HepG2 (cell line): Measurements from ENCODE around the gene MYD88. TPM values are rescaled to one million over a fixed set of nuclear protein-coding genes. Genes with fewer than 3 reads are reported as not detected.

Experiments
- IKZF4 ChIP-seq: sonication (generic); formaldehyde crosslinking; IDR thresholded peaks from 2 replicates; pipeline ENCODE4 v1.5.1; 2020; ENCODE audit warnings: borderline replicate concordance, mild to moderate bottlenecking, low read depth, missing genetic modification reagents; ENCODE audit errors: not compliant biosample characterization
- SRY ChIP-seq: sonication (generic); formaldehyde crosslinking; IDR thresholded peaks from 2 replicates; pipeline ENCODE4 v1.8.0; 2022; ENCODE audit warnings: mild to moderate bottlenecking, missing genetic modification reagents
- TOE1 ChIP-seq: sonication (generic); formaldehyde crosslinking; IDR thresholded peaks from 2 replicates; pipeline ENCODE4 v1.4.0; 2020; ENCODE audit warnings: mild to moderate bottlenecking, missing genetic modification reagents
- TOPORS ChIP-seq: sonication (generic); formaldehyde crosslinking; IDR thresholded peaks from 2 replicates; pipeline ENCODE4 v1.8.0; 2023; ENCODE audit warnings: mild to moderate bottlenecking, missing genetic modification reagents
- ZBTB3 ChIP-seq: sonication (generic); formaldehyde crosslinking; IDR thresholded peaks from 2 replicates; pipeline ENCODE4 v1.4.0; 2020; ENCODE audit warnings: low read depth, mild to moderate bottlenecking, moderate library complexity, missing genetic modification reagents, borderline replicate concordance
- ZNF260 ChIP-seq: sonication (generic); formaldehyde crosslinking; IDR thresholded peaks from 2 replicates; pipeline ENCODE4 v1.4.0; 2020; ENCODE audit warnings: missing genetic modification reagents, low read depth, mild to moderate bottlenecking, borderline replicate concordance
- ZNF292 ChIP-seq: sonication (generic); formaldehyde crosslinking; IDR thresholded peaks from 2 replicates; pipeline ENCODE4 v1.8.1; 2022; ENCODE audit warnings: mild to moderate bottlenecking, low read depth, missing genetic modification reagents, borderline replicate concordance
- ZNF569 ChIP-seq: sonication (generic); formaldehyde crosslinking; IDR thresholded peaks from 2 replicates; pipeline ENCODE4 v1.5.0; 2020; ENCODE audit warnings: mild to moderate bottlenecking, missing genetic modification reagents, moderate library complexity, borderline replicate concordance
- ZNF816 ChIP-seq: sonication (generic); formaldehyde crosslinking; IDR thresholded peaks from 2 replicates; pipeline ENCODE4 v1.8.0; 2022; ENCODE audit warnings: missing genetic modification reagents, mild to moderate bottlenecking, borderline replicate concordance
- ZSCAN21 ChIP-seq: sonication (generic); formaldehyde crosslinking; IDR thresholded peaks from 2 replicates; pipeline ENCODE4 v1.8.0; 2022; ENCODE audit warnings: mild to moderate bottlenecking, missing genetic modification reagents, moderate library complexity, borderline replicate concordance
- polyA plus RNA-seq, 8 experiments: library from polyadenylated mRNA; depleted of rRNA in 3 of 8; stranded (reverse) in 7 of 8; unstranded in 1 of 8; fragments of >200 nt; fragmentation: Illumina TruSeq in 4 of 8; extraction: Trizol in 4 of 8; gene quantifications; 2 replicates each; pipeline versions ENCODE4 v1.2.1 to v1.2.3, GENCODE V29; 2011 to 2016; ENCODE audit warnings: low read depth in 4 of 8, missing spikeins in 1 of 8, mixed read lengths in 1 of 8; ENCODE audit not compliant: insufficient read depth in 1 of 8
- total RNA-seq, 5 experiments: library from RNA; depleted of rRNA; stranded (reverse); fragments of >200 nt; fragmentation: Illumina TruSeq; extraction: Trizol; gene quantifications; 2 replicates each; pipeline ENCODE4 v1.2.3, GENCODE V29; 2016; ENCODE audit warnings: low read depth in 1 of 5
- TF ChIP-seq, protein P1 (sequence below): sonication (generic); formaldehyde crosslinking; IDR thresholded peaks from 2 replicates; pipeline ENCODE4 v1.5.1; 2020; ENCODE audit warnings: missing genetic modification reagents, mild to moderate bottlenecking, borderline replicate concordance
- TF ChIP-seq, protein P2 (sequence below), 2 experiments: sonication (generic) in 1 of 2; formaldehyde crosslinking in 1 of 2; IDR thresholded peaks; 2 replicates each; pipeline versions ENCODE4 v1.4.0 to v1.6.1; 2016 to 2020; ENCODE audit warnings: borderline replicate concordance in 1 of 2, low read depth in 1 of 2, mild to moderate bottlenecking in 1 of 2, missing genetic modification reagents in 1 of 2
- TF ChIP-seq, protein P3 (sequence below): sonication (generic); formaldehyde crosslinking; IDR thresholded peaks from 2 replicates; pipeline ENCODE4 v1.8.0; 2023; ENCODE audit warnings: mild to moderate bottlenecking, missing genetic modification reagents
- TF ChIP-seq, protein P4 (sequence below): sonication (generic); formaldehyde crosslinking; IDR thresholded peaks from 2 replicates; pipeline ENCODE4 v1.5.0; 2020; ENCODE audit warnings: mild to moderate bottlenecking, missing genetic modification reagents
- TF ChIP-seq, protein P5 (sequence below): sonication (generic); formaldehyde crosslinking; IDR thresholded peaks from 2 replicates; pipeline ENCODE4 v1.5.0; 2020; ENCODE audit warnings: mild to moderate bottlenecking, missing genetic modification reagents, borderline replicate concordance

The MYD88 gene
- total and polyA plus RNA-seq, 2 of the 13 experiments (the other 11 are each of a cell fraction or from before 2014, with no cell fraction given) = 7.6 to 32.7 TPM

DNA sequence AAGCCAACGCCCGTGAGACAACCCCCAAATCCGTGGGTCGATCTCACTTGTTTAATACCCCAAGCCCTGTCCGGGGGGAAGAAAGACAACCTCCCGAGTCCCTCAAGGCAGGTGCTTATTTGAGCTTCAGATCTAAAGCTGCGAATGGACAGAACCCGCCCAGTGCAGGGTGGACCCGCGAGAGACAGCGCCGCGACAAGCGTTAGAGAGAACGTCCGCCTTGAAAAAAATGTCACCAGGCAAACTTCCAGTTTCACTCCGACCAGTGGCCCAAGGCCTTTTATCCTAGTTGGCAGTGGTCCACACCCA lies 26.1 kb downstream of the MYD88 start (continued):
- TF ChIP-seq, protein P1, sequence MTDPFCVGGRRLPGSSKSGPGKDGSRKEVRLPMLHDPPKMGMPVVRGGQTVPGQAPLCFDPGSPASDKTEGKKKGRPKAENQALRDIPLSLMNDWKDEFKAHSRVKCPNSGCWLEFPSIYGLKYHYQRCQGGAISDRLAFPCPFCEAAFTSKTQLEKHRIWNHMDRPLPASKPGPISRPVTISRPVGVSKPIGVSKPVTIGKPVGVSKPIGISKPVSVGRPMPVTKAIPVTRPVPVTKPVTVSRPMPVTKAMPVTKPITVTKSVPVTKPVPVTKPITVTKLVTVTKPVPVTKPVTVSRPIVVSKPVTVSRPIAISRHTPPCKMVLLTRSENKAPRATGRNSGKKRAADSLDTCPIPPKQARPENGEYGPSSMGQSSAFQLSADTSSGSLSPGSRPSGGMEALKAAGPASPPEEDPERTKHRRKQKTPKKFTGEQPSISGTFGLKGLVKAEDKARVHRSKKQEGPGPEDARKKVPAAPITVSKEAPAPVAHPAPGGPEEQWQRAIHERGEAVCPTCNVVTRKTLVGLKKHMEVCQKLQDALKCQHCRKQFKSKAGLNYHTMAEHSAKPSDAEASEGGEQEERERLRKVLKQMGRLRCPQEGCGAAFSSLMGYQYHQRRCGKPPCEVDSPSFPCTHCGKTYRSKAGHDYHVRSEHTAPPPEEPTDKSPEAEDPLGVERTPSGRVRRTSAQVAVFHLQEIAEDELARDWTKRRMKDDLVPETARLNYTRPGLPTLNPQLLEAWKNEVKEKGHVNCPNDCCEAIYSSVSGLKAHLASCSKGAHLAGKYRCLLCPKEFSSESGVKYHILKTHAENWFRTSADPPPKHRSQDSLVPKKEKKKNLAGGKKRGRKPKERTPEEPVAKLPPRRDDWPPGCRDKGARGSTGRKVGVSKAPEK (CRISPR knock-in tag) = 0 out of 2 replicates have a peak, but pooled peaks have one; percentile 46
- TF ChIP-seq TOE1 (CRISPR knock-in tag) (0 out of 2 replicates have a peak, but pooled peaks have one; percentile 13), IKZF4 (CRISPR knock-in tag) (no peak), TOPORS (CRISPR knock-in tag) (no peak), ZBTB3 (CRISPR knock-in tag) (no peak), ZSCAN21 (CRISPR knock-in tag) (no peak), SRY (CRISPR knock-in tag) (peak; percentile 60; the same call in 1 of the 2 replicates), ZNF569 (CRISPR knock-in tag) (0 out of 2 replicates have a peak, but pooled peaks have one; percentile 44), ZNF816 (CRISPR knock-in tag) (no peak), ZNF292 (CRISPR knock-in tag) (0 out of 2 replicates have a peak, but pooled peaks have one; percentile 58), ZNF260 (no peak)
- TF ChIP-seq, protein P2, sequence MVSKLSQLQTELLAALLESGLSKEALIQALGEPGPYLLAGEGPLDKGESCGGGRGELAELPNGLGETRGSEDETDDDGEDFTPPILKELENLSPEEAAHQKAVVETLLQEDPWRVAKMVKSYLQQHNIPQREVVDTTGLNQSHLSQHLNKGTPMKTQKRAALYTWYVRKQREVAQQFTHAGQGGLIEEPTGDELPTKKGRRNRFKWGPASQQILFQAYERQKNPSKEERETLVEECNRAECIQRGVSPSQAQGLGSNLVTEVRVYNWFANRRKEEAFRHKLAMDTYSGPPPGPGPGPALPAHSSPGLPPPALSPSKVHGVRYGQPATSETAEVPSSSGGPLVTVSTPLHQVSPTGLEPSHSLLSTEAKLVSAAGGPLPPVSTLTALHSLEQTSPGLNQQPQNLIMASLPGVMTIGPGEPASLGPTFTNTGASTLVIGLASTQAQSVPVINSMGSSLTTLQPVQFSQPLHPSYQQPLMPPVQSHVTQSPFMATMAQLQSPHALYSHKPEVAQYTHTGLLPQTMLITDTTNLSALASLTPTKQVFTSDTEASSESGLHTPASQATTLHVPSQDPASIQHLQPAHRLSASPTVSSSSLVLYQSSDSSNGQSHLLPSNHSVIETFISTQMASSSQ (IDR thresholded peaks at IDR 0.05; ENCODE audit: low read depth) = 0 out of 2 replicates have a peak, but pooled peaks have one; percentile 4
- TF ChIP-seq, protein P2 (CRISPR knock-in tag; IDR thresholded peaks at IDR 0.05; ENCODE audit: borderline replicate concordance) = no peak
- TF ChIP-seq, protein P3, sequence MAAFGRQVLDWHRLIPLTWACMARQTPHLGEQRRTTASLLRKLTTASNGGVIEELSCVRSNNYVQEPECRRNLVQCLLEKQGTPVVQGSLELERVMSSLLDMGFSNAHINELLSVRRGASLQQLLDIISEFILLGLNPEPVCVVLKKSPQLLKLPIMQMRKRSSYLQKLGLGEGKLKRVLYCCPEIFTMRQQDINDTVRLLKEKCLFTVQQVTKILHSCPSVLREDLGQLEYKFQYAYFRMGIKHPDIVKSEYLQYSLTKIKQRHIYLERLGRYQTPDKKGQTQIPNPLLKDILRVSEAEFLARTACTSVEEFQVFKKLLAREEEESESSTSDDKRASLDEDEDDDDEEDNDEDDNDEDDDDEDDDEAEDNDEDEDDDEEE (CRISPR knock-in tag) = 0 out of 2 replicates have a peak, but pooled peaks have one; percentile 25
- TF ChIP-seq, protein P4, sequence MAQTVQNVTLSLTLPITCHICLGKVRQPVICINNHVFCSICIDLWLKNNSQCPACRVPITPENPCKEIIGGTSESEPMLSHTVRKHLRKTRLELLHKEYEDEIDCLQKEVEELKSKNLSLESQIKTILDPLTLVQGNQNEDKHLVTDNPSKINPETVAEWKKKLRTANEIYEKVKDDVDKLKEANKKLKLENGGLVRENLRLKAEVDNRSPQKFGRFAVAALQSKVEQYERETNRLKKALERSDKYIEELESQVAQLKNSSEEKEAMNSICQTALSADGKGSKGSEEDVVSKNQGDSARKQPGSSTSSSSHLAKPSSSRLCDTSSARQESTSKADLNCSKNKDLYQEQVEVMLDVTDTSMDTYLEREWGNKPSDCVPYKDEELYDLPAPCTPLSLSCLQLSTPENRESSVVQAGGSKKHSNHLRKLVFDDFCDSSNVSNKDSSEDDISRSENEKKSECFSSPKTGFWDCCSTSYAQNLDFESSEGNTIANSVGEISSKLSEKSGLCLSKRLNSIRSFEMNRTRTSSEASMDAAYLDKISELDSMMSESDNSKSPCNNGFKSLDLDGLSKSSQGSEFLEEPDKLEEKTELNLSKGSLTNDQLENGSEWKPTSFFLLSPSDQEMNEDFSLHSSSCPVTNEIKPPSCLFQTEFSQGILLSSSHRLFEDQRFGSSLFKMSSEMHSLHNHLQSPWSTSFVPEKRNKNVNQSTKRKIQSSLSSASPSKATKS (CRISPR knock-in tag) = 0 out of 2 replicates have a peak, but pooled peaks have one; percentile 34
- TF ChIP-seq, protein P5, sequence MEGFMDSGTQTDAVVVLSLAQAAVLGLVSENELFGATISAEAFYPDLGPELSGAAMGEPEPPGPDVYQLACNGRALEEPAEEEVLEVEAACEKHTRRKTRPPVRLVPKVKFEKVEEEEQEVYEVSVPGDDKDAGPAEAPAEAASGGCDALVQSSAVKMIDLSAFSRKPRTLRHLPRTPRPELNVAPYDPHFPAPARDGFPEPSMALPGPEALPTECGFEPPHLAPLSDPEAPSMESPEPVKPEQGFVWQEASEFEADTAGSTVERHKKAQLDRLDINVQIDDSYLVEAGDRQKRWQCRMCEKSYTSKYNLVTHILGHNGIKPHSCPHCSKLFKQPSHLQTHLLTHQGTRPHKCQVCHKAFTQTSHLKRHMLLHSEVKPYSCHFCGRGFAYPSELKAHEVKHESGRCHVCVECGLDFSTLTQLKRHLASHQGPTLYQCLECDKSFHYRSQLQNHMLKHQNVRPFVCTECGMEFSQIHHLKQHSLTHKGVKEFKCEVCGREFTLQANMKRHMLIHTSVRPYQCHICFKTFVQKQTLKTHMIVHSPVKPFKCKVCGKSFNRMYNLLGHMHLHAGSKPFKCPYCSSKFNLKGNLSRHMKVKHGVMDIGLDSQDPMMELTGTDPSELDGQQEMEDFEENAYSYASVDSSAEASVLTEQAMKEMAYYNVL (CRISPR knock-in tag) = no peak
